Measurements from ENCODE around the gene RP9. TPM values are rescaled to one million over a fixed set of nuclear protein-coding genes. Genes with fewer than 3 reads are reported as not detected.

Gene RP9
- total RNA-seq, 2 donors from 2014 or later = 15.0 to 18.0 TPM

- Mint-ChIP-seq H3K27me3 (ENCODE audit: insufficient read depth) (no peaks in the 10 kb centered on the region), H3K36me3 (ENCODE audit: low read depth) (peaks cover 3% of the 10 kb centered on the region), H3K4me3 (no peak overlapping the region), H3K27ac (no peak overlapping the region), H3K4me1 (no peaks in the 10 kb centered on the region), H3K9me3 (no peaks in the 10 kb centered on the region)
- no peak overlapping the region for H3K4me3 ChIP-seq (ENCODE audit: low read length)
- no peaks in the 10 kb centered on the region for H3K36me3 ChIP-seq (ENCODE audit: control insufficient read depth, insufficient read depth, low read length)
- no peak for TF ChIP-seq CTCF (conservative IDR thresholded peaks at IDR 0.05)
- H3K4me1 ChIP-seq (ENCODE audit: control insufficient read depth, insufficient read depth, low read length) = no peaks in the 10 kb centered on the region
- no peak overlapping the region for H3K27ac ChIP-seq (ENCODE audit: low read depth, low read length)
- WGBS, 2 experiments (ENCODE audit: insufficient coverage in 1 of 2, insufficient read length in 1 of 2) = 89% methylated on average over 2 of the region's 2 CpGs; no CpG with 5 or more reads in 1 of the 2 experiments
- DNase-seq = no peak
- no peaks in the 10 kb centered on the region for H3K9me3 ChIP-seq (ENCODE audit: control insufficient read depth, low read length)
- H3K9ac ChIP-seq (ENCODE audit: extremely low read depth, low read length, poor library complexity, severe bottlenecking) = no peak overlapping the region
- H3K27me3 ChIP-seq (ENCODE audit: control insufficient read depth, insufficient read depth, low read length, poor library complexity, severe bottlenecking) = peaks cover 14% of the 10 kb centered on the region
These were observed 47.2 kb upstream of the RP9 start for GRCh38 chr7:33156441-33156840.

DNA sequence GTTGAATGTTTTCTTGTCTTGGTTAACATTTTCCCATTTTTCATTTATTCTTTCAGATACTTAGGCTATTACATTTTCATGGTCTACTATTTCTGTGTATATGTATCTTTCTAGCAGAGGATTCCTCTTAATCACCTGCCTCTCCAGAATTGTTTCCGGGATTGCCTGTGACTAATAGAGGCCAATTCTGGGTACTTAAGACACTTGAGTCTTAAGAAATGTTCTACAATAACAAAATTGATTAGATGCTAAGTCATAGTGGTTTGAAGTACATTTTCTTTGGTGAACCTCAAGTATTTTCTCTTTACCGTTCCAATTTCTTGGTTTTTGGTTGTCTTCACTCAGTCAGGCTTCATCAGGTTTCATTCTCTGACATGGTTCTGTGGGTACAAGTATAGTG is 46.6 kb upstream of the RP9 start:
- no peaks in the 10 kb centered on the region for H3K9me3 ChIP-seq (ENCODE audit: control insufficient read depth, low read length)
- Mint-ChIP-seq H3K27ac (no peak overlapping the region), H3K36me3 (ENCODE audit: low read depth) (no peaks in the 10 kb centered on the region), H3K4me3 (no peak overlapping the region), H3K27me3 (ENCODE audit: insufficient read depth) (no peaks in the 10 kb centered on the region), H3K4me1 (no peaks in the 10 kb centered on the region), H3K9me3 (no peaks in the 10 kb centered on the region)
- H3K27ac ChIP-seq (ENCODE audit: low read depth, low read length) = no peak overlapping the region
- peaks cover 19% of the 10 kb centered on the region for H3K27me3 ChIP-seq (ENCODE audit: control insufficient read depth, insufficient read depth, low read length, poor library complexity, severe bottlenecking)
- no peaks in the 10 kb centered on the region for H3K4me1 ChIP-seq (ENCODE audit: control insufficient read depth, insufficient read depth, low read length)
- no peak for TF ChIP-seq CTCF (conservative IDR thresholded peaks at IDR 0.05)
- no peaks in the 10 kb centered on the region for H3K36me3 ChIP-seq (ENCODE audit: control insufficient read depth, insufficient read depth, low read length)
- H3K4me3 ChIP-seq (ENCODE audit: low read length) = no peak overlapping the region
- WGBS, 2 experiments (ENCODE audit: insufficient coverage in 1 of 2, insufficient read length in 1 of 2) = 88 to 100% methylated on average over 1 to 2 of the region's 2 CpGs
- no peak overlapping the region for H3K9ac ChIP-seq (ENCODE audit: extremely low read depth, low read length, poor library complexity, severe bottlenecking)
- DNase-seq = no peak

DNA sequence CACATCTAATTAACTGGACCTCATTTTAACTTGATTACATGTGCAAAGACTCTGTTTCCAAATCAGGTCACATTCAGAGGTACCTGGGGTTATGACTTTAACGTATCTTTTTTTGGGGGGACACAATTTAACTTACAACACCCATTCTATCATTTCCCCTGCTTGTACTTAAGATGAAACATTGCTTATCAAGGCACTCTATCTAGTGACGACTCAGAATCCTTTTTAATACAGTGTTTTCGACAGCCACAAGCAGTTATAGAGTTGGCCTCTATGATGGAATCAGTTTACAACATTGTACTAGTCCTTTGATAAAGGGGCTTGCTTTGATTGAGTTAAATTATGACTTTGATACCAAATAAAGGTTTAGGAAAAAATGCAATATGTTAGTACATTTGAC is 42.9 kb upstream of the RP9 start:
- H3K36me3 ChIP-seq (ENCODE audit: control insufficient read depth, insufficient read depth, low read length) = no peaks in the 10 kb centered on the region
- no peaks in the 10 kb centered on the region for H3K4me1 ChIP-seq (ENCODE audit: control insufficient read depth, insufficient read depth, low read length)
- H3K27me3 ChIP-seq (ENCODE audit: control insufficient read depth, insufficient read depth, low read length, poor library complexity, severe bottlenecking) = peaks cover 46% of the 10 kb centered on the region
- DNase-seq = no peak
- H3K9ac ChIP-seq (ENCODE audit: extremely low read depth, low read length, poor library complexity, severe bottlenecking) = no peak overlapping the region
- Mint-ChIP-seq H3K27ac (no peak overlapping the region), H3K27me3 (ENCODE audit: insufficient read depth) (no peaks in the 10 kb centered on the region), H3K4me3 (no peak overlapping the region), H3K36me3 (ENCODE audit: low read depth) (no peaks in the 10 kb centered on the region), H3K4me1 (no peaks in the 10 kb centered on the region), H3K9me3 (no peaks in the 10 kb centered on the region)
- 92 to 100% methylated on average over 3 of the region's 3 CpGs for WGBS, 2 experiments (ENCODE audit: insufficient coverage in 1 of 2, insufficient read length in 1 of 2)
- TF ChIP-seq CTCF (conservative IDR thresholded peaks at IDR 0.05) = no peak
- no peaks in the 10 kb centered on the region for H3K9me3 ChIP-seq (ENCODE audit: control insufficient read depth, low read length)
- no peak overlapping the region for H3K4me3 ChIP-seq (ENCODE audit: low read length)
- no peak overlapping the region for H3K27ac ChIP-seq (ENCODE audit: low read depth, low read length)

Data from endodermal cell (in vitro differentiated cells).